GM12801 (cell line): ENCODE data around the gene C22orf42.

Experiments
- CTCF ChIP-seq: IDR thresholded peaks from one replicate; pipeline ENCODE4 v1.5.1; 2011; ENCODE audit warnings: control low read depth; ENCODE audit not compliant: insufficient read length; ENCODE audit errors: extremely low read depth

Gene C22orf42

DNA sequence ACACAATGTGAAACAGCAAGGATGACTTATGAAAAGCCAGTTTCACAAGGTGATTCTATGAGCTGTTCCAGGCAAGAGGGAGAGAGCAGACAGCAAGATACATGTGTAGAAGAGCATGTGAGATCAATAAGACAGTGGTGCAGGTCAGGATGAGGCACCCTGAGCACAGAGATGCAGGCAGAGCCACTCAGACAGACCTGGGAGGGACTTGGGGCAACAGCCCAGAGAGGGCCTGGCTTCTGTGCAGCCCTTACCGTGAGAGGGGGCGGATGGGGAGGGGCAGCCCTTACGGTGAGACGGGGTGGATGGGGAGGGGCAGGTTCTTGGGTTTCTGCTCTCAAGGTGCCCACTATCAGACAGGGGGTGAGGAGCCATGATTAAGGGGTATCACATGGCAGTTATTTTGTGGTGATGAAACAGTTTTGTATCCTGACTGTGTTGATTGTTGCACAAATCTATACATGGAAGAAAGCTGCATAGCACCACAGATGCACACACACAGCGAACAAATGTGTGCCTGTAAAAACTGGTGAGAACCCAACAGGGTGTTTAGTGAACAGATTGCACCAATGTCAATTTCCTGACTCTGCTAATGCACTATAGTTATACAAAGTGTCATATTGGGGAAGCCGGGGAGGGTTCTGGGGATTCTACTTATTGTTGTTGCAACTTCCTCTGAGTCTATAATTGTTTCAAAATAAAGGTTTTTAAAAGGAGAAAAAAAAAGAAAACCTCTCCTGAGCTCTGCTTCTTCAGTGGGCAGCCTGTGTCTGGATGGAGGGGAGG, 5.2 kb upstream of the C22orf42 start:
- no peak for TF ChIP-seq CTCF

- TF ChIP-seq CTCF, result no peak
Observed at GRCh38 chr22:32144496-32145274, 14.4 kb downstream of the C22orf42 start.

- TF ChIP-seq CTCF, result no peak
Observed at GRCh38 chr22:32142600-32142999, 16.5 kb downstream of the C22orf42 start.

DNA sequence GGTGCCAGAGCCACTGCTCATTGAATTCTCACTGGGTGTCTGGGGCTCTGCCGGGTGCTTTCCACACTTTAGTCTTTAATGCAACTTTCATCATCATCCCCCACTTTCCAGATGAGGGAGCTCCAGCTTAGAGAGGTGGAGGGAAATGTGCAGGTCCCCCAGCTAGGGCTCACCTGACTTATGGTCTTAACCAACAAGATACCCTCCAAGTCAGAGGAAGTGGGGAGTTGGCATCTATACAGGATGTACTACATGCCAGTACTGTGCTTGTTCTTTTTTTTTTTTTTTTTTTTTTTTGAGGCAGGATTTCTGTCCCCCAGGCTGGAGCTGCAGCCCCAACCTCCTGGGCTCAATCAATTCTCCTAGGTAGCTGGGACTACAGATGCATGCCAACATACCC, 26.3 kb downstream of the C22orf42 start:
- TF ChIP-seq CTCF, result no peak

- no peak for TF ChIP-seq CTCF
Observed at GRCh38 chr22:32132126-32132525, 27.0 kb downstream of the C22orf42 start.

DNA sequence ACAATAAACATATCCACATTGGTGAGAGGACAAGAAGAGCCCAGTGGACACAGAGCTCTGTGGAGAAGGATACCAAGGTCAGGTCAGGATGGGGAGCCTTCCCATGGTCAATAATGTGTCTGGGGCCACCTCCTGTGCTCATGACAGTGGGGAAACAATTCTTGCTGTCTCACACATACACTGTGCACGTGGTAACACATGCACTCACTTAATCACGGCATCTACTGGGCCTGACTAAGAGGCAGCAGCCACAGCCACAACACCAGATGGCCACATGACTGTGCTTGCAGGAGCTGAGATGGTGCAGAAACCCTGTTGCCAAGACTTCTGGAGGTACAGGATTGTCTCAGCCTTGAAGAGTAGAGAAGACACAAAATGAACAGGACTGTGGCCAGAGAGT, 28.6 kb downstream of the C22orf42 start:
- TF ChIP-seq CTCF, result no peak

DNA sequence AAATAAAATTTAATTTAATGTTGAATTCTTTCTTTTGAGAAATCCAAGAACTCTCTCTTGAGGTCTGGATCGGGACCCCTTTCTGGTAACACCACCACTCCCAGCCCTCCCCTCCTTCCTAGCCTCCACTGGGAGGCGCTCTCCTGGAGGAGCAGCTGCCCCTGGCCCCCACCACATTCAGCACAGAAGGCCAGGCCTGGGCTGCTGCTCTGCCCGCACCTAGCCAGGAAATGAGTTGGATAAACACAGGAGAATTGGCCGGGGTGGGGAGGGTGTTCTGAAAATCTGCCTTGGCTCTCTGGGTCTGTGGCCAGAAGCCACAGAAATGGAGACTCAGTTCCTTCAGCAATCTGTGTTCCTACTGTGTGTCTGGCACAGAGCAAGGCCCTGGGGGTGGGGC, 31.2 kb downstream of the C22orf42 start:
- TF ChIP-seq CTCF, result no peak
